Ectodermal cell (in vitro differentiated cells): Measurements from ENCODE around the gene FAM76A.
"Not testable (repeated sequence)": the region's sequence is repeated elsewhere in the genome, so short reads cannot be mapped to it uniquely, and the experiment has no call there.

Experiments
- H3K27ac ChIP-seq: 2 replicates; pipeline ENCODE4 v1.7.0; 2013; ENCODE audit warnings: mild to moderate bottlenecking, low read depth, low read length; ENCODE audit not compliant: insufficient read depth, poor library complexity, severe bottlenecking
- H3K27me3 ChIP-seq: 2 replicates; pipeline ENCODE4 v1.7.0; 2013; ENCODE audit warnings: mild to moderate bottlenecking, low read length; ENCODE audit not compliant: insufficient read depth, control insufficient read depth, poor library complexity, severe bottlenecking
- H3K36me3 ChIP-seq: one replicate; pipeline ENCODE4 v1.7.0; 2013; ENCODE audit warnings: low read length; ENCODE audit not compliant: control insufficient read depth, insufficient read depth
- H3K4me1 ChIP-seq: one replicate; pipeline ENCODE4 v1.7.0; 2013; ENCODE audit warnings: low read length; ENCODE audit not compliant: control insufficient read depth, insufficient read depth
- H3K4me3 ChIP-seq: 2 replicates; pipeline ENCODE4 v1.7.0; 2013; ENCODE audit warnings: low read depth, low read length, control low read depth; ENCODE audit not compliant: insufficient read depth
- H3K9me3 ChIP-seq: 2 replicates; pipeline ENCODE4 v1.7.0; 2013; ENCODE audit warnings: mild to moderate bottlenecking, low read length, moderate library complexity; ENCODE audit not compliant: control insufficient read depth
- WGBS, 2 experiments: methylation state at CpG; one replicate each; pipeline ENCODE4 v1.1.7; 2013; ENCODE audit warnings: missing lambda C conversion rate in 2 of 2; 5-methylcytosine and 5-hydroxymethylcytosine counted together

FAM76A gene

DNA sequence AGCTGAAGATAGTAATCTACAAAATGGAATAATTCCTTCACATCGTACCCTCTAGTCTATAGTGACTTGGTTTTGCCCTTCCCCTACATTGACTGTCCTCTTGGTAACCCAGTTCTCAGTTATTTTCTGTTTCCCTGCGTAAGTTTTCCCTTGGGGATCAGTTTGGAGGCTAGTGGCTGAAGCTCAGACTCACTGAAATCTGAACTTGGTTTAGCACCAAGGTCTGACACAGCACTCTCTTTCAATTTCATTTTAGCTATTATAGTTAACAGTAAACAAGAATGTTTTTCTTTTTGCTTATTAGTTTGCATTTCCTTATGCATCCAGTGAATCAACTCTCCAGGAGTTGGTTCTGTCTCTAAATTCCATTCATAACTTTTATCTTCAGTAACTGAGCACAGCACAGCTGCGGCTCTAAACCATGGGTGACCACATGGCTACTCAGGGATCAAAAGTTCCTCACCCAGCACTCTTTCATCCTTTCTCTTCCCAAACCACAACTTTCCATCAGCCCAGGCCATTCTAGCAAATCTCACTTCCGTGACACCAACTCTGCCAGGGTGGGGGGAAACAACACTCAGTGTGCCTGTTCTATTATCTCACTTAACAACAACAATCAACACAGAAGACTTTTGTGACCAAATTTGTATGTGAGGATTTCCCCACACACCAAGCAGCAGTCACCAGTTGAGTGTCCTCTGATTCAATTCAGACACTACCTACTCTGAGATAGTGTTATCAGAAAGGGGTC is 36.2 kb upstream of the FAM76A start:
- H3K4me1 ChIP-seq: no peaks in the 10 kb centered on the region
- no peaks in the 10 kb centered on the region for H3K27me3 ChIP-seq
- H3K9me3 ChIP-seq: no peaks in the 10 kb centered on the region
- H3K4me3 ChIP-seq: no peak overlapping the region
- 91% methylated on average over 4 of the region's 4 CpGs for WGBS, 2 experiments
- H3K36me3 ChIP-seq: no peaks in the 10 kb centered on the region
- H3K27ac ChIP-seq: no peak overlapping the region

DNA sequence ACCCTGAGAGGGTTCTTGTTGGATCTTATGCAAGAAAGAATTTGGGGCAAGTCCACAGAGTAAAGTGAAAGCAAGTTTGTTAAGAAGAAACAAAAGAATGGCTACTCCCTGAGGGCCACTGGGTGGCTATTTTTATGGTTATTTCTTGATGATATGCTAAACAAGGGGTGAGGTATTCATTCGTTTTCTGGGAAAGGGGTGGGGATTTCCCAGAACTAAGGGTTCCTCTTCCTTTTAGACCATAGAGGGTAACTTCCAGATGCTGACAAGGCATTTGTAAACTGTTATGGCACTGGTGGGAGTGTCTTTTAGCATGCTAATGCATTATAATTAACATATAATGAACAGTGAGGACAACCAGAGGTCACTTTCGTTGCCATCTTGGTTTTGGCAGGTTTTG is 35.6 kb upstream of the FAM76A start:
- H3K36me3 ChIP-seq: no peaks in the 10 kb centered on the region
- 62 to 73% methylated on average over 2 of the region's 2 CpGs for WGBS, 2 experiments
- H3K27me3 ChIP-seq: no peaks in the 10 kb centered on the region
- no peaks in the 10 kb centered on the region for H3K4me1 ChIP-seq
- no peak overlapping the region for H3K27ac ChIP-seq
- H3K9me3 ChIP-seq: no peaks in the 10 kb centered on the region
- no peak overlapping the region for H3K4me3 ChIP-seq

DNA sequence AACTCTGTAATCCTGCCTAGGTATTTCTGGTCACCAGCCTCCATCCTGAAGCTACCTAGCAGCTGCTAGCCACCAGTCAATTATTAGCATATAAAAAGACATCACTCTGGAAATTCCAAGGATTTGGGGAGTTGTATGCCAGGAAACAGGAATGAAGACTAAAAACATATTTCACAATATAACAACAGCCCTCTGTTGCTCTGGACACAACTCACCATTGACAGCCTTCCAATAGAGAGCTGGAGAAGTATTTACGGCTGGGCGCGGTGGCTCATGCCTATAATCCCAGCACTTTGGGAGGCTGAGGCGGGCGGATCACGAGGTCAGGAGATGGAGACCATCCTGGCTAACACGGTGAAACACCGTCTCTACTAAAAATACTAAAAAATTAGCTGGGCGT is 28.9 kb upstream of the FAM76A start:
- not testable (repeated sequence) for H3K4me1 ChIP-seq, H3K9me3 ChIP-seq, H3K27ac ChIP-seq, H3K4me3 ChIP-seq, H3K27me3 ChIP-seq, H3K36me3 ChIP-seq
- 83% methylated on average over 9 of the region's 9 CpGs for WGBS, 2 experiments

DNA sequence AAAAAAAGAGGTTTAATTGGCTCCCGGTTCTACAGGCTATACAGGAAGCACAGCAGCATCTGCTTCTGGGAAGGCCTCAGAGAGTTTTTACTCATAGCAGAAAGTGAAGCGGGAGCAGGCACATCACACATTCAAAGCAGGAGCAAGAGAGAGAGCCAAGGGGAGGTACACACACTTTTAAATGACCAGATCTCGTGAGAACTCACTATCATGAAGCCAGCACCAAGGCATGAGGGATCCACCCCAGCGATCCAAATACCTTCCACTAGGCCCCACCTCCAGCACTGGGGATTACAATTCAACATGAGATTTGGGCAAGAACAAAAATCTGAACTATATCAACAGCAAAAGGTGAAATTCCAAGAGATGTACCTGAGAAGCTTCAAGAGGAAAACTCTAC is 20.8 kb upstream of the FAM76A start:
- Histone ChIP-seq H3K27me3 (no peaks in the 10 kb centered on the region), H3K36me3 (no peaks in the 10 kb centered on the region), H3K9me3 (no peaks in the 10 kb centered on the region), H3K4me3 (no peak overlapping the region), H3K27ac (no peak overlapping the region), H3K4me1 (no peaks in the 10 kb centered on the region)
- 86 to 88% methylated on average over 4 of the region's 4 CpGs for WGBS, 2 experiments

DNA sequence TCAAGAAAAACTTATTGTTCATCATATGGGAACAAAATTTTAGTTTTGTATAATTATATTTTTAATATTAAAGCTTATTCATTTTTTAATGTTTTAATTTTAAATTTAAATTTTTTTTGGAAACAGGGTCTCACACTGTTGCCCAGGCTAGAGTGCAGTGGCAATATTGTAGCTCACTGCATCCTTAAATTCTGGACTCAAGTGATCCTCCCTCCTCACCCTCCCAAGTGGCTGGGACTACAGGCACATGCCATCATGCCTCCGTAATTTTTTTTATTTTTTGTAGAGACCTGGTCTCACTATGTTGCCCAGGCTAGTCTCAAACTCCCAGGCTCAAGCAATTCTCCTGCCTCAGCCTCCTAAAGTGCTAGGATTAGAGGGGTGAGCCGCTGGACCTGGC is 20.2 kb upstream of the FAM76A start:
- WGBS, 2 experiments: 92 to 93% methylated on average over 2 of the region's 2 CpGs
- H3K27me3 ChIP-seq: no peaks in the 10 kb centered on the region
- H3K36me3 ChIP-seq: no peaks in the 10 kb centered on the region
- no peaks in the 10 kb centered on the region for H3K9me3 ChIP-seq
- no peaks in the 10 kb centered on the region for H3K4me1 ChIP-seq
- H3K4me3 ChIP-seq: no peak overlapping the region
- H3K27ac ChIP-seq: no peak overlapping the region

DNA sequence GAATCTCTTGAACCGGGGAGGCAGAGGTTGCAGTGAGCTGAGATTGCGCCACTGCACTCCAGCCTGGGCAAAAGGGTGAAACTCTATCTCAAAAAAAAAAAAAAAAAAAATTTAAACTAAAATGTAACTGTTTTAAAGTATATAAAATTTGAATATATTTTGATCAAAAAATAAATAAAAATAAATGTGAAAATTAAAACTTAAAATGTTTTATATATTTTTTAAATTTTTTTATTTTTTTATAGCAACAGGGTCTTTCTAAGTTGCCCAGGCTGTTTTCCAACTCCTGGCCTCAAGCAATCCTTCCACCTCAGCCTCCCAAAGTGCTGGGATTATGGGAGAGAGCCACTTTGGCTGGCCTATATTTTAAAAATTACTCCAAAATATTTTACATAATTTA is 15.2 kb upstream of the FAM76A start:
- H3K4me3 ChIP-seq: no peak overlapping the region
- WGBS, 2 experiments: 88 to 100% methylated on average over 1 of the region's 2 CpGs
- no peaks in the 10 kb centered on the region for H3K27me3 ChIP-seq
- H3K9me3 ChIP-seq: no peaks in the 10 kb centered on the region
- no peaks in the 10 kb centered on the region for H3K4me1 ChIP-seq
- H3K36me3 ChIP-seq: no peaks in the 10 kb centered on the region
- H3K27ac ChIP-seq: no peak overlapping the region

DNA sequence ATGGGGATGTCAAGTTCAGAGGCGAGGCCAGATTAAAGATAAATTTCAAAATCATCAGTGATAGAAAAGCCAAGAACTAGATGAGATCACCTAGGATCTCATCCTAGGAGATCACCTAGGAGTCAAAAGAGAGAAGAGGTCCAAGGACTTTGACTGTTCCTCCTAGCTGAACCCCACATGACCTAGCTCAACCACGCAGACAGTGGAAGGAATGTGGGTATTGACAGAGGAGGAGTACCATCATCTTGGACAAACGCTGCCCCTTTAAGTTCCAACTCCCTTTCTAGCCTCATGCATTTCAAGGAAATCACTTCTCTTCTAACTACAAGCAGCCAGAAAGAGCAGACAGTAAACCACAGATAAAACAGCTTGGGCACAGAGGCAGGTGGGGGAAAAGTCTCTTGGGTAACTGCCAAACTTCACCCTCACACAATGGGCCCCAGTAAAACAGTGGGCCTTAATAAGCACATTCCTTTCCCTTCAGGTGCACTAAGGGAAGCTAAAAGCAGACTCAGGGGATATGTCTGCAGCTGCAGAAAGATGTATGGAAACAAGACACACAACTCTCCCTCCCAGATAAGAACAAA is 12.5 kb upstream of the FAM76A start:
- no peak overlapping the region for H3K27ac ChIP-seq
- no peaks in the 10 kb centered on the region for H3K36me3 ChIP-seq
- no peaks in the 10 kb centered on the region for H3K4me1 ChIP-seq
- H3K9me3 ChIP-seq: no peaks in the 10 kb centered on the region
- no peaks in the 10 kb centered on the region for H3K27me3 ChIP-seq
- no peak overlapping the region for H3K4me3 ChIP-seq
- 78 to 81% methylated on average over 3 of the region's 3 CpGs for whole genome bisulfite sequencing, 2 experiments

DNA sequence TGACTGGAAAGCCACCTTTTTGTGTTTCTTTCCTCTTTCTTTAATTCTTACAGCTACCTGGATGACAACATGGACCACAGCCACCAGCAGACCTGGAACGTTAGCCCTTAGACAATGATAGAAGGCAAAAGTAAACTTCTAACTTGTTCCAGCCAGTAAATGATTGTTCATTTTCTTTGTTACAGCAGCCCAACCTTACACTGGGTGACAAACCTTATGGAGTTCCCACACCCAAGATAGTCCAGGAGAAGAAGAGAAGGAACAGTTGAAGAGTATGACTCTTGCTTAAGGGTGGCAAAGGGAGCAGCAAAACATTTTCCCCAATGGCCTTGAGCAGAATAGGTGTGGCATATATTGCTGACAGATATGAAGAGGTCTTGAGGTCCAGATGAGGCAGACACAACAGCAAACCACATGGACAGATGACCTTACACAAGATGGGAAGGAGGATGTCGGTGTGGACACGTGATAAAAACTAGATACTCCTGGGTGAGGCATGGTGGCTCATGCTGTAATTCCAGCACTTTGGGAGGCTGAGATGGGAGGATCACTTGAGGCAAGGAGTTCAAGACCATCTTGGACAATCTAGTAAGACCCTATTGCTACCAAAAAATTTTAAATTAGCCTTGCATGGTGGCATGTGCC is 11.8 kb upstream of the FAM76A start:
- no peaks in the 10 kb centered on the region for H3K4me1 ChIP-seq
- 91 to 95% methylated on average over 3 of the region's 3 CpGs for WGBS, 2 experiments
- H3K27me3 ChIP-seq: no peaks in the 10 kb centered on the region
- H3K27ac ChIP-seq: no peak overlapping the region
- no peak overlapping the region for H3K4me3 ChIP-seq
- H3K36me3 ChIP-seq: no peaks in the 10 kb centered on the region
- no peaks in the 10 kb centered on the region for H3K9me3 ChIP-seq

DNA sequence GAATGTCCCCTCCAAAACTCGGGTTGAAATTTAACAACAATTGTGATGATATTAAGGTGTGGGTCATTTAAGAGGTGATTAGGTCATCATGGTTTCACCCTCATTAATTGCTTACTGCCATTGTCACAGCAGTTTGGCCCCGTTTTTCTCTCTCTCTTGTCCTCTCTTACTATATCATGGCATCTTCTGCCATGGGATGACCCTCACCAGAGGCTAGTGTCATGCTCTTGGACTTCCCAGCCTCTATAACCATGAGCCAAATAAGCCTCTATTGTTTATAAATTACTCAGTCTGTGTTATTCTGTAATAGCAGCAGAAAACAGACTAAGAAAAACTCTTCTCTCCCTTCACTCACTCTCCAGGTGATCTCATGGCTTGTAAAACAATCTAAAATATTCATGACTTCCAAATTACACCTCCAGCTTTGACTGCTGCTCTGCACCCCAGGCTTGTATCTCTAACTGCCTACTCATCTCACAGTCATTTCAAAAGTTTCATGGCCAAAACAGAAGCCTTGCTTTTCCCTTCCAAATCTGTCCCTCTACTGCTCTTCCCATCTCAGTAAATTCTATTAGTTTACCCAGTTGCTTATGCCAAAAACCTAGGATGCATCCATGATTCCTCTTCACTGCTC is 9.4 kb upstream of the FAM76A start:
- Histone ChIP-seq H3K27ac (no peak overlapping the region), H3K36me3 (no peaks in the 10 kb centered on the region), H3K9me3 (no peaks in the 10 kb centered on the region), H3K4me3 (no peak overlapping the region), H3K27me3 (no peaks in the 10 kb centered on the region), H3K4me1 (no peaks in the 10 kb centered on the region)
- WGBS, 2 experiments: 74 to 81% methylated on average over 2 of the region's 2 CpGs
